GM12872 (cell line): ENCODE results near the gene WDR4.
A peak's percentile ranks its signal among the peaks of the same experiment; 100 is the strongest.

Experiments
- CTCF ChIP-seq: IDR thresholded peaks from 3 replicates; pipeline ENCODE4 v1.5.1; 2011; ENCODE audit warnings: low read depth, mild to moderate bottlenecking, low read length, moderate library complexity; ENCODE audit not compliant: insufficient read depth

Gene WDR4

GRCh38 chr21:42854246-42855010 is 24.9 kb downstream of the WDR4 start:
- TF ChIP-seq CTCF = no peak

GRCh38 chr21:42853621-42854020 is 25.7 kb downstream of the WDR4 start:
- TF ChIP-seq CTCF = no peak

- no peak for TF ChIP-seq CTCF
These were observed 26.3 kb downstream of the WDR4 start for GRCh38 chr21:42852925-42853570.

GRCh38 chr21:42851812-42852665 is 27.3 kb downstream of the WDR4 start:
- TF ChIP-seq CTCF = no peak

- TF ChIP-seq CTCF = peak; percentile 60
These were observed 28.4 kb downstream of the WDR4 start for GRCh38 chr21:42850866-42851391.

GRCh38 chr21:42850463-42850862 is 28.9 kb downstream of the WDR4 start:
- no peak for TF ChIP-seq CTCF
